Peyer's patch (tissue), 4 donors: ENCODE measurements around the gene NANP.

ENCODE experiments used
- CTCF ChIP-seq, 6 experiments: fragments of 450-650 bp in 4 of 6; fragments of 200-600 bp in 2 of 6; sonication (generic) in 1 of 6; IDR thresholded peaks; one replicate each; pipeline ENCODE4 v1.5.1; 2017 to 2019; ENCODE audit warnings: antibody characterized with exemption in 6 of 6, mild to moderate bottlenecking in 3 of 6, moderate library complexity in 1 of 6
- POLR2A ChIP-seq, 2 donors: fragments of 450-650 bp; IDR thresholded peaks; one replicate each; pipeline ENCODE4 v1.5.1; 2017; ENCODE audit warnings: antibody characterized with exemption in 2 of 2, mild to moderate bottlenecking in 2 of 2, moderate library complexity in 2 of 2

DNA sequence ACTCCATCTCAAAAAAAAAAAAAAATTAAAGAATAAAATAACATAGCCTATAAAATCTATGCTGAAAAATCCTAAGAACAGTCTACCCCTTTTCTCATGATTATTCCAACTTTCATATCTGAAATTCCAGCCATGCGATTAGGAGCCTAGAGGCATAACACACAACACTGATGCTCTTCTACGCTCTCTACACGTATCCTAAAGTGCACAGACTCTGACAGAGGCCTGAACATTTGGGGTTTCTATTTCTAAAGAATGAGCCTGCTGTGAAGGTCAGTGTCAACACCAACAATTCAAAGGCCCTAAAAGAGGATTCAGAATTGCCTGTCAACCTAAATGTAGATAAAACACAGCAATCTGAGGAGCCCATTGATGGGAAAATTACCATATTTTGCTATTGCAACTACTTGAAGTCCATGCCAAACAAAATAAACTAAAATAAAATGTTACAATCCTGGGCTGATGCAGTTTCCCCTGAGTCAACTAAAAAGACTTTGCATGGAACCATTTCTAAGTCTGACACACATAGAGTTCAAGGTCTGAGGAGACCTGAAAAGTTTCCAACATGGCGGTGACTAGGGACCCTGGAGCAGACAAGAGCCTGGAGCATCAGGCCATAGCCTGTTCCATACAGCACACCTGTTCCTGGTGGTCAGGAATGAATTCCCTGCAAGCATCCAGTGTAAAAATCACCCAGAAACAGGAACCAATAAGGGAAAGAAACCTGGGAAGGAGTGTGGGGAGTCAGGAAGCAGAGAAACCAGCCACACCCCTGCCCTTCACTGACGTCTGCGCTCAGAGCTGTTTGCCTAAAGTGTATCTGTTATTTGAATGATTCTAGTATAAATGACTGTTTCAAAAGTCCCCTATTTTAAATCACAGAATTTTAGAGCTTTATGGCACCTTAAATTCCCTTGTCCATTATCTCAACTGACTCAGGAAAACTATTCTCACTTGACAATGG lies 50.2 kb downstream of the NANP start:
- TF ChIP-seq CTCF (IDR thresholded peaks at IDR 0.05) (no peak), POLR2A (IDR thresholded peaks at IDR 0.05) (no peak)
